WI38 (cell line): ENCODE data around the gene CHD6.

ENCODE experiments used
- H3K4me3 ChIP-seq: 2 replicates; pipeline ENCODE4 v1.5.1; 2011; ENCODE audit warnings: low read depth, mild to moderate bottlenecking, control low read depth, low read length
- CTCF ChIP-seq: IDR thresholded peaks from 2 replicates; pipeline ENCODE4 v1.5.1; 2012; ENCODE audit warnings: low read depth, mild to moderate bottlenecking, control low read depth, low read length

The CHD6 gene

GRCh38 chr20:41386502-41387427 is 231.4 kb downstream of the CHD6 start:
- no peak for TF ChIP-seq CTCF
- no peak overlapping the region for H3K4me3 ChIP-seq

GRCh38 chr20:41382791-41383305 is 235.3 kb downstream of the CHD6 start:
- H3K4me3 ChIP-seq: no peak overlapping the region
- TF ChIP-seq CTCF: no peak

- no peak for TF ChIP-seq CTCF
Measured at GRCh38 chr20:41380551-41381193, 237.5 kb downstream of the CHD6 start.

GRCh38 chr20:41379551-41379950 is 238.6 kb downstream of the CHD6 start:
- no peak overlapping the region for H3K4me3 ChIP-seq
- no peak for TF ChIP-seq CTCF

More at GRCh38 chr20:41380551-41381193, 237.5 kb downstream of the CHD6 start:
- no peak overlapping the region for H3K4me3 ChIP-seq

GRCh38 chr20:41377275-41377674 is 240.9 kb downstream of the CHD6 start:
- no peak for TF ChIP-seq CTCF
- H3K4me3 ChIP-seq: no peak overlapping the region

GRCh38 chr20:41376349-41376748 is 241.8 kb downstream of the CHD6 start:
- H3K4me3 ChIP-seq: no peak overlapping the region
- TF ChIP-seq CTCF: no peak

GRCh38 chr20:41375846-41376245 is 242.3 kb downstream of the CHD6 start:
- no peak for TF ChIP-seq CTCF
- H3K4me3 ChIP-seq: no peak overlapping the region
